Stimulated activated naive CD8-positive, alpha-beta T cell treated with anti-CD3 and anti-CD28 coated beads, Interleukin-15, amount 100 ng/mL, for 72 hours (primary cell): Measurements from ENCODE around the gene SLC25A26.
A peak's percentile ranks its signal among the peaks of the same experiment; 100 is the strongest.

Source experiments
- ATAC-seq: fragments of 150-1000 bp; cut with Tn5 transposase; 2 replicates; pipeline ENCODE4 v1.10.0; 2021; ENCODE audit warnings: mild to moderate bottlenecking, moderate library complexity
- DNase-seq, 2 donors: peaks; one replicate each; pipeline ENCODE4 v3.0.0; 2021 to 2022
- H3K27ac Mint-ChIP-seq, 2 donors: one replicate each; pipeline ENCODE4 v1.8.0; 2022; ENCODE audit warnings: mild to moderate bottlenecking in 2 of 2, mixed read lengths in 2 of 2, moderate library complexity in 2 of 2
- H3K27me3 Mint-ChIP-seq: one replicate; pipeline ENCODE4 v1.8.0; 2022; ENCODE audit warnings: mixed read lengths
- H3K4me1 Mint-ChIP-seq: one replicate; pipeline ENCODE4 v1.8.0; 2022; ENCODE audit warnings: mild to moderate bottlenecking, mixed read lengths
- H3K4me3 Mint-ChIP-seq, 2 donors: one replicate each; pipeline ENCODE4 v1.8.0; 2022; ENCODE audit warnings: mild to moderate bottlenecking in 2 of 2, mixed read lengths in 2 of 2, moderate library complexity in 1 of 2
- H3K9me3 Mint-ChIP-seq, 2 donors: one replicate each; pipeline ENCODE4 v1.8.0; 2022; ENCODE audit warnings: mixed read lengths in 2 of 2

Gene SLC25A26

DNA sequence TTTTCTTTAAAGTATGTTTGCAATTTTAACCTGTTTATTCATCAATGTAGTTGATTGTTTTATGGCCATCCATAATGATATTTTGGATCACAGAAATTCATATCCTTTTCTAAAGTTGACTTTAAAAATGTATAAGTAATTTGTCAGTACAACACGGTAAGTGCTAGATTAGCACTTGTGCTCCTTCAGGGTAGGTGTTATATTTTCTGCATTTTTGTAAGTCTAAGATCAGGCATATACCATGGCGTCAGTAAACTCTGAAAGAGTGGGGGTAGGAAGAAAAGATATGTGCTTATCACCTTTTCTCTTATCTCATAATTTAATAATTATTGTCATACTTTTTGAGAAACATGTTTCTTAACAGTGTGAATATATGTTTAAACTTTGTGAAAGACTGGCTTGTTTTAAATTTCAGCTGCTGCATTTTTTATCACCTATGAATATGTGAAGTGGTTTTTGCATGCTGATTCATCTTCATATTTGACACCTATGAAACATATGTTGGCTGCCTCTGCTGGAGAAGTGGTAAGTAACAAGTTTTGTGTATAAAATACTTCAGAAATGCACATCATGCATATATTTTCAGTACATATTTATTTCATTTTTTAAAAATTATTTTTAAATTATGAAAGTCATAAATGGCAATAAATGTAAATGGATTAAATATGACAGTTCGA, 22.1 kb downstream of the SLC25A26 start:
- Mint-ChIP-seq H3K4me3 (no peak overlapping the region), H3K27me3 (no peaks in the 10 kb centered on the region), H3K4me1 (peaks cover 26% of the 10 kb centered on the region), H3K27ac (no peak overlapping the region), H3K9me3 (peaks cover 16 to 20% of the 10 kb centered on the region in 2 donors)
- DNase-seq (no peak), ATAC-seq (no peak)

DNA sequence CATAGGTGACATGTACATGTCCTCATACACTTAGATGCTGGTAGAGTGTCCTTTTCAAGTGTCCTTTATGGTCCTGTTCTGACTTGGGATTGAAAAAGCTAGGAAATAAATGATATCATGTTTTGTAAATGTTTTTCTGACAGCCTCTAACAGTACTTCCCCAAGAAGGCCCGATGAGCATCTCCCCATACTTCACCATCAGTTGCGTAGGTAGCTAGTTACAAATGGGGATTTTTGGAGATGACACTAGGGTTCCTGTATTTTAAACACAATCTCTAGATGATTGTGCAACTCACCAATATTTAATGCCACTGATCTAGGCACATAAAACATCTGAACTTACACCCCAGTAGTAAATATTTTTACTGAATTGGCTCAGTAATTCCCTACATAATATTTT, 27.8 kb downstream of the SLC25A26 start:
- Mint-ChIP-seq H3K27ac (no peak overlapping the region), H3K4me3 (no peak overlapping the region), H3K9me3 (no peaks in the 10 kb centered on the region), H3K27me3 (no peaks in the 10 kb centered on the region), H3K4me1 (no peaks in the 10 kb centered on the region)
- DNase-seq, result no peak
- no peak for ATAC-seq

DNA sequence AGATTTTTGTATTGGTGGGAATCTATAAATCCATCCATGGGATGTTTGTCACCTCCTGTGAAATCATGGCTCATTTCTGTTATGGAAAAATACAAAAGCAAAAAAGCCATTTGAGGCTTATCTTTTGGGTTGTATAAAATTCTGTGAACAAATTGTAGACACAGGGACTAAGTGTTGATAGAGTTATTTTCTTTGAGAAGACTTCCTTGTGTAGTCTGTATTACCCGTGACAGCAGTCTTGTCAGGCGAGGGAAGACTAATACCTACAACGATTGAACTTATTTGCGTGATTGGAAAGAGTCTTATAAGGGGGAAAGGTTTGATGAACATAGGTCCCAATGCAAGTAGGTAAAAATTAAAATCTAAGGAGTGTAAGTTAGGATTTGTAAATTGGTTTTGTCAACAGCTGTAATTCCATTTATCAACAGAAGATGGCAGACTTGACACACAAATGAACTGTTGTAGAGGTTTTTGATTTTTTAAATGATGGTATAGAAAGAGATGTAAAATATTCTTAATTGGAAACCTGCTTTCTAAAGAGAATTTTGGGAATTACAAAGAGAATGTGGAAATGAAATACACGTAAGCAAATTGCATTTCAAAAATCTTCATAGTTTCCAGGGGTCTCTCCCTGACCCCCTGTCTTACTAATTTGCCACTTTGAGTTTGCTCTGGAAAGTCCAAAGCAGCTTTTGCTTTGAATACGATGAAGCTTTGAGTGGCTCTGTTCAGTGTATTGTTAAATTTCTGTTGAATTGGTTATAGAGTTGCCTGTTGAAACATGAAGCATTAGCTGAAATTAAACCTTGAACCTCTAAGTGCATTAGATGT, 33.2 kb downstream of the SLC25A26 start:
- DNase-seq (no peak), ATAC-seq (no peak)
- Mint-ChIP-seq H3K4me1 (peaks cover 6% of the 10 kb centered on the region), H3K4me3 (no peak overlapping the region), H3K27me3 (no peaks in the 10 kb centered on the region), H3K9me3 (no peaks in the 10 kb centered on the region), H3K27ac (no peak overlapping the region)

DNA sequence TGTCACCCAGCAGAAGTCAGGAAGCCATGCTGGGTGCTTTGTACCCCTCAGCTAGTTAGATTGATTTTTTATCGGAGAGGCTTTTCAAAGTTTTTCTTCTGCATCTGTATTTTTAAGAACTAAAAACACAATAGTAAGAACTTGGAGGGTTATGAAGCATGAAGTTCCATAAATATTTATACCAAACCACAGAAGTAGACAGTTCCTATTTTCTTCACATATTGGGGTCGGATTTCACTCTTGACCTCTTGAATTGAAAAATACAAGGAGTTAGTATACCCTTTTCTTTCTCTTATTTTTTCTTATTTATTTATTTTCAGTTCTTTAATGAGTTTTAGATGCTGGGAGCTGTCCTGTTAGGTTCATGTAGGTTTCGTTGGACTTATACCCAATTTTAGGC, 35.1 kb downstream of the SLC25A26 start:
- peaks cover 6% of the 10 kb centered on the region for H3K4me1 Mint-ChIP-seq
- ATAC-seq (no peak), DNase-seq (no peak)
- no peaks in the 10 kb centered on the region for H3K9me3 Mint-ChIP-seq
- H3K27ac Mint-ChIP-seq, result no peak overlapping the region
- no peak overlapping the region for H3K4me3 Mint-ChIP-seq
- no peaks in the 10 kb centered on the region for H3K27me3 Mint-ChIP-seq

DNA sequence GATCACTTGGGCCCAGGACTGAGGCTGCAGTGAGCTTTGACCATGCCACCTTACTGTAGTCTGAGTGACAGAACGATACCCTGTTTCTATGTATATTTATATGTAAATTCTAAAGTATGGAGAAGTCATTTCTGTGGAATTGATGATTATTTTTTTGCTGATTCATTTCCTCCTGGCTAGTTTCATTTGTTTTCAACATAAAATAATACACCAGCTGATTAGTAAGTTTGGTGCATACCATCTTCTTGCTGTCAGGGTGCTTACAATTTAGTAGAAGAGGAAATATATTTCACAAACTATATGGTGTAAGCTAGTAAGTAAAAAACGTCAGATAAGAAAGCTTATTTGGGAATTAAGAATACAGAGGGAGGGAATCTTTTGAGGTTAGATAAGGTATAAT, 36.0 kb downstream of the SLC25A26 start:
- H3K27me3 Mint-ChIP-seq, result no peaks in the 10 kb centered on the region
- no peak for DNase-seq
- no peak overlapping the region for H3K27ac Mint-ChIP-seq
- H3K9me3 Mint-ChIP-seq, result no peaks in the 10 kb centered on the region
- ATAC-seq, result no peak
- peaks cover 6% of the 10 kb centered on the region for H3K4me1 Mint-ChIP-seq
- H3K4me3 Mint-ChIP-seq, result no peak overlapping the region

DNA sequence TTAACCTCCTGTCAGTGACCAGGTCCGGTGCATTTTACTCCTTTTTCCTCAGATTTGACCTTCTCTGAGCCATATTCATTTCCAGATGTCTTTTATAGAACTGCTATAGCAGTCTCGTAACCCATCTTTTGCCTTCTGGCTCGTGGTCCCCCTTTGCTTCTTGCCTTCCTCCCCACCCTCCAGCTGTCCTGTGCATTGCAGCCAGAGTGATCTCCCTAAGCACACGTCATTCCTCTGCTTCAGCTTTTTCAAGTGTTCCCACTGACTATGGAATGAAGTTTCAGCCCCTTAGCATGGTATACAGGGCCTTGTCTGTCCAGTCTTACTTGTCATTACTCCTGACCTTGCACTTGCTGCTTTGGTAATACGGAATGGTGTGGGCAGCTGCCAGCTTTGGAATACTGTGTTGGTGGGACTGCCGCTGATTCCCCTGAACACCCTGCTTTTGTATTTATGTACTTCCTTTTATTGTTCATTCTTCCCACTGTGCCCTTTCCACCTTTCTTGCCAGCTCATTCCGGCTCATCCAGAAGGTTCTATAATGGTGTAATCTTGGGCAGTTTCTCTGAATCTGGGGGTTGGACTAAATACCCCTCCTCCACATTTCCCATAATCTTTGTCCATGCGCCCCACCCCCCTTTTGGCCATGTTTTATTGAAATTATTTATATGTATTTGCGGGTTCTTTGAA, 38.9 kb downstream of the SLC25A26 start:
- H3K4me3 Mint-ChIP-seq, result no peak overlapping the region
- ATAC-seq (no peak), DNase-seq (no peak)
- peak overlapping the region in 1 of 2 donors; percentile 24 for H3K27ac Mint-ChIP-seq
- no peaks in the 10 kb centered on the region for H3K9me3 Mint-ChIP-seq
- no peaks in the 10 kb centered on the region for H3K27me3 Mint-ChIP-seq
- H3K4me1 Mint-ChIP-seq, result peaks cover 6% of the 10 kb centered on the region

DNA sequence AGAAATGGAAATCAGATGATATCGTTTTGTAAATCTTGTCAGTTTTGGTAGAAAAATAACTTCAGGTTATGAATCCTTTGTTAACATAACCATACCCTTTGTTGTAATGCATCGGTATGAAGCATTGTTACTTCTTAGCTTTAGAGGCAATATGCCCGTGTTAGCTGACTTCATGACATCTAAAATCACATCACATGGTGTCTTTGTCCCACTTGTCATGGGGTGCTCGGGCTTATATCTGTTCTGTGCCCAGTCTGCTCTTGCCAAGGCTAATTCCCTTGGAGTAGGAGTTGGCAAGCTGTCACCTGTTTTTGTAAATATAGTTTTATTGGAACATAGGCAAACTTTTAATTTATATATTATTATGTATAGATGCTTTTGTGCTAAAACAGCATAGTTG, 39.6 kb downstream of the SLC25A26 start:
- Mint-ChIP-seq H3K9me3 (no peaks in the 10 kb centered on the region), H3K27me3 (no peaks in the 10 kb centered on the region), H3K4me3 (no peak overlapping the region), H3K27ac (no peak overlapping the region), H3K4me1 (peaks cover 6% of the 10 kb centered on the region)
- no peak for ATAC-seq
- no peak for DNase-seq

DNA sequence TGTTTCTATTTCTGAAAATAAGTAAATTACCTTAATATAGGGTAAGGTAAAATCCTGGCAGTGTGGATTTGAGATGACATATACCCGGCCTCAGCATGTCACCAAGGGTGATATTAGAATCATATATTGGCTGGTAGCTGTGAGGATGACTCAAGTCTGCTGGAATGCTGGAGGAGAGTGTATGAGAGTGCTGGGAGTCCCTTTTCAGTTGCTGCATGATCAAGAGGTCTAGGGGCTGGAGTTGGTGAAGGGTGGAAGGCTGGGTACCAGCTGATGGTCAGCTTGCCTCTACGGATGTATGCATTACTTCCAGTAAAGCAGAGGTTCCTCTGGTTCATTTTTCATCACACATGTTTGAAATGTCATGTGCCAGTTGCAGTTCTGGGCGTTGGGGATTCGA, 40.6 kb downstream of the SLC25A26 start:
- no peaks in the 10 kb centered on the region for H3K27me3 Mint-ChIP-seq
- peaks cover 6% of the 10 kb centered on the region for H3K4me1 Mint-ChIP-seq
- ATAC-seq (no peak), DNase-seq (no peak)
- no peak overlapping the region for H3K4me3 Mint-ChIP-seq
- no peaks in the 10 kb centered on the region for H3K9me3 Mint-ChIP-seq
- peak overlapping the region in 1 of 2 donors; percentile 46 for H3K27ac Mint-ChIP-seq

DNA sequence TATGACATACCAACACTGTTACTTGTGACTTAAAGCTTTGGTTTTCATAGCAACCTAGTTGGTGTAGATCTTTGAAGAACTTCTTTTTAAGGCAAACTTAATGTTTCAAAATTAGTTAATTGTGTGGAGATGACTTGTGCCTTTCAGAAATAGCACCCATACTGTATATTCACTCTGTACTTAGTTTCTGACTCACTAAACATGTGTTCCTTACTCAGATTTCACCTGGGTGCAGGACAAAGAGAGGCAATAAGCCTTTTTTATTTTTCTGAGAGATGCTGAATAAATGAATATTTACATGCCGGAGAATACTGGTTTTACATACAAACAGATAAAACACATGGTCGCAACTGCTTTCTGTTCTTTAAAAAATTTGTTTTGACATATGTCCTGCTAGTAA, 44.8 kb downstream of the SLC25A26 start:
- no peaks in the 10 kb centered on the region for H3K9me3 Mint-ChIP-seq
- no peaks in the 10 kb centered on the region for H3K4me1 Mint-ChIP-seq
- ATAC-seq (no peak), DNase-seq (no peak)
- H3K4me3 Mint-ChIP-seq, result no peak overlapping the region
- no peak overlapping the region for H3K27ac Mint-ChIP-seq
- no peaks in the 10 kb centered on the region for H3K27me3 Mint-ChIP-seq

DNA sequence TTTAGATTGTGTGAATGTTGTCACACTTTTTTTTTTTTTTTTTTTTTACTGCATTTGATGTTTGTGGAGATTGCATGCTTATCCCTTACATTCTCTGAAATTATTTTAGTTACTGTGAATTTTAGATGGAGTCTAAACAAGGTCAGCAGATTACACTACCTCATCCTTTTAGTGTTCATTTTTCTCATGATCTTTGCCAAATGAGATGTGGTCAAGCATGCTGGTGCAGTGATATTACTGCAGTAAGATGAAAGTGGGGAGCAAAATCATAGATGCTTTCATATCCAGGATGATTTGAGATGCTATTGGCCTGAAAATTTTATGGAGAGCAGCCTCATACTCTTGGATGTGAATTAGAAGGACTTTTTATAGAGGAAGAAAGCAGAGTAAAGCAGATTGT, 45.8 kb downstream of the SLC25A26 start:
- Mint-ChIP-seq H3K9me3 (no peaks in the 10 kb centered on the region), H3K4me3 (no peak overlapping the region), H3K27ac (no peak overlapping the region), H3K27me3 (no peaks in the 10 kb centered on the region), H3K4me1 (no peaks in the 10 kb centered on the region)
- no peak for DNase-seq
- ATAC-seq, result no peak

DNA sequence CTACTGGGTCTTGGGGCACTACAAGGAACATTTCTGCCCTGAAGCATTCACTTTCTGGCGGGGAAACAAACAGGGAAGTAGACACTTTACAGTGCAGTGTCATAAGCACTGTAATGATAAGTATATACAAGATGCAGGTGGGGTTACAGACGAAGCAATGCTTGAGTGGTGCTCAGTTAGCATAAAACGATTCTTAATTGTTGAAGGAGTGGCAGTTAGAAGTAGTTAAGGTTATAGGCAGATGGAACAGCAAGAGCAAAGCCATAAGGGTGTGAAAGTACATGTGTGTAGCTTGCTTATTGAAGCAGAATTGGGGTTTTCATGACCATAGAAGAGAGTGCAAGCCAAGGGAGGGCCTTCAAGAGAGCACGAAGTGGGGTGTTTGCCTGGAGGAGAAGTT, 46.2 kb downstream of the SLC25A26 start:
- DNase-seq (no peak), ATAC-seq (no peak)
- Mint-ChIP-seq H3K4me3 (no peak overlapping the region), H3K27me3 (no peaks in the 10 kb centered on the region), H3K4me1 (no peaks in the 10 kb centered on the region), H3K27ac (no peak overlapping the region), H3K9me3 (no peaks in the 10 kb centered on the region)

DNA sequence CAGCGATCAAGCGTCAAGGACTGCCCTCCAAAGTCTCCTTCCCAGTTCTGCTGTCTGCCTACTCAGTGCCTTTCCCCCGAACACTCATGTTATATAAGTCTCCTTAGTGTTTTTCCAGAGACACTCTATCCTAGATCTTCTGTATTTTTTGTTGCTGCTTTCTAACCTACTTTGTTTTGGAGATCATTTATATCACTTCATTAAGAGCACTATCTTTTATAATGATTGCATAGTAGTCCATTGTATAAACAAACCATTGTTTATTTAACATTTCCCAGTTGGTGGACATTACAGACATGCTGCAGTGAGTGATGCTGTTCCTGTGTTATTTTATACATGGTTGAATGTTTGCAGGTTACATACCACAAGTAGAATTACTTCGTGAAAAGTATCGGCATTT, 47.1 kb downstream of the SLC25A26 start:
- no peak for ATAC-seq
- Mint-ChIP-seq H3K9me3 (no peaks in the 10 kb centered on the region), H3K4me3 (no peak overlapping the region), H3K27ac (no peak overlapping the region), H3K27me3 (no peaks in the 10 kb centered on the region), H3K4me1 (no peaks in the 10 kb centered on the region)
- DNase-seq, result no peak

DNA sequence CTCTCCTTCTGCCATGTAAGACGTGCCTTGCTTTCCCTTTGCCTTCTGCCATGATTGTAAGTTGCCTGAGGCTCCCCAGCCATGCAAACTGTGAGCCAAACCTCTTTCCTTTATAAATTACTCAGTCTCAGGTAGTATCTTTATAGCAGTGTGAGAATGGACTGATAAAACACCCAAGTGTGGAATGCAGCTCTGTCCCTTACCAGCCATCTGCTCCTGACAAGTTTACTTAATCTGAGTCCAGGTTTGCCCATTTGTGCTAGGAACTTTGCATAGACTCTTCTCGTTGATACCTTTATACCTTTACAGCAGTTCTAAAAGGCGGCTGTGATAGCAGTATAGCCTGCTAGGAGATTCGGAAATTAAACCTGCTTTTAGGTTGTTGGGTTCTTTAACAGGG, 48.1 kb downstream of the SLC25A26 start:
- DNase-seq (no peak), ATAC-seq (no peak)
- no peaks in the 10 kb centered on the region for H3K9me3 Mint-ChIP-seq
- H3K27me3 Mint-ChIP-seq, result no peaks in the 10 kb centered on the region
- no peaks in the 10 kb centered on the region for H3K4me1 Mint-ChIP-seq
- no peak overlapping the region for H3K4me3 Mint-ChIP-seq
- peak overlapping the region in 1 of 2 donors; percentile 21 for H3K27ac Mint-ChIP-seq

DNA sequence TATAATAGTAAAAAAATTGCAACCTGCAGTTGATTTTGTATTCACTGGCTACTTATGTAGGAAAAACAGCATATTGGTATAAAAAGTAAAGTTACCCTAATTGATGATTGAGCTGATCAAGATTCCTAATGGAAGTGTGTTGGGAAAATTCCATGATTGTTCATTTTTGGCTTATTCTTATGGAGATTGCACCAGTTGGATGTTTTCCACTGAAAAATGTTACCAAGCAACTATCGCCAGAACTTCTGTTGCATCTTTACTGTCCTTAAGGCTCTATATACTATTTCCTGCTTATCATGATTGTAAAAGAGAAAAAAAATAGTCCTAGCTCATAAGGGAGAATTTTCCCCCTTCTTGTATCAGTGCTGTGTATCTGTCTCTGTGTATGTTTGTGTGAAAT, 48.6 kb downstream of the SLC25A26 start:
- Mint-ChIP-seq H3K4me3 (no peak overlapping the region), H3K27me3 (no peaks in the 10 kb centered on the region), H3K9me3 (no peaks in the 10 kb centered on the region), H3K4me1 (no peaks in the 10 kb centered on the region), H3K27ac (no peak overlapping the region)
- ATAC-seq (no peak), DNase-seq (no peak)

DNA sequence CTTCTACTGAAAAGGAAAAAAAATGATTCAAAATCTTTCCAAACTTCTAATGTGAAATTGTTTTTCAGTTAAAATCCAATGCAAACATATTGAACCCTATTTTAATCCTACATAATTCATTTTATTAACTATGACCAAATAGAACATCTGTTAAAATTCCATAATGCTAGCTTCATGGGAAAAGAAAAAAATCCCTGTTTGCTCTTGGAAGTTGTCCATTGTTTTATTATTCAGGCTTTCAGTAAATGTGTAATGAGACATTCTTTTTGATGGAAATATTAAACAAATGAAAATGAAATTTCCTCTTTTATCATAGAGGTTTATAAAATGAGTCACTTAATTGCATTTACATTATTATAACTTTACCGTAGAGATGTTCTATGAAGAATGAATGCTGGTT, 49.5 kb downstream of the SLC25A26 start:
- Mint-ChIP-seq H3K4me3 (no peak overlapping the region), H3K27me3 (no peaks in the 10 kb centered on the region), H3K27ac (no peak overlapping the region), H3K9me3 (no peaks in the 10 kb centered on the region), H3K4me1 (no peaks in the 10 kb centered on the region)
- no peak for DNase-seq
- no peak for ATAC-seq

DNA sequence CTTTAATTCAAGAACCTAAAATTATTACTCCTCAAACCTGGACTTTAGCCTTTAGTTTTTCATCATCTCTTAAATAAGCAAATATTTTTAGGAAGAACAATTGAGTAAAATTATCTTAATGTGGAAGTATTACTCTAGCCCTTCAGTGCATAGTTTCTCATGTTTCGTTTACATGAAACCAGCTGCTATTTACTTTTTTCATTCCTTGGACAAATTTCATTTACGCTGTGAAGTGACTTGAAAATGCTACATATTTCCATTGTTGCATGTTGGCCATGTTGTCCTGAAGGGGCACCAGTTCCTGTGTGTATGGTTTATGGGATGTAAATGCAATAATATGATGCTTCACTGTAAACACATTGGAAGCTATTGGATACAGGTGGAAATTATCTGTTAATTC, 49.9 kb downstream of the SLC25A26 start:
- DNase-seq, result no peak
- Mint-ChIP-seq H3K4me1 (no peaks in the 10 kb centered on the region), H3K27ac (no peak overlapping the region), H3K27me3 (no peaks in the 10 kb centered on the region), H3K9me3 (no peaks in the 10 kb centered on the region), H3K4me3 (no peak overlapping the region)
- no peak for ATAC-seq
